Upper lobe of left lung (tissue), 4 donors: ENCODE data around the gene UQCRC2.
"Not testable (repeated sequence)": the region's sequence is repeated elsewhere in the genome, so short reads cannot be mapped to it uniquely, and the experiment has no call there.

Experiments
- EP300 ChIP-seq, 4 donors: sonication (generic); formaldehyde crosslinking; IDR thresholded peaks; one replicate each; pipeline ENCODE4 v1.5.1; 2017; ENCODE audit warnings: antibody characterized with exemption in 4 of 4, control low read depth in 2 of 4
- POLR2A ChIP-seq, 4 donors: fragments of 450-650 bp; IDR thresholded peaks; one replicate each; pipeline ENCODE4 v1.5.1; 2016 to 2017; ENCODE audit warnings: antibody characterized with exemption in 4 of 4, mild to moderate bottlenecking in 2 of 4
- POLR2AphosphoS5 ChIP-seq, 2 donors: sonication (generic); formaldehyde crosslinking; IDR thresholded peaks; one replicate each; pipeline ENCODE4 v1.5.1; 2017; ENCODE audit warnings: antibody characterized with exemption in 2 of 2
- TF ChIP-seq, protein P1 (sequence below), 6 experiments: fragments of 450-650 bp in 4 of 6; fragments of 200-600 bp in 2 of 6; sonication (generic) in 2 of 6; IDR thresholded peaks; one replicate each; pipeline ENCODE4 v1.5.1; 2016 to 2019; ENCODE audit warnings: antibody characterized with exemption in 6 of 6

DNA sequence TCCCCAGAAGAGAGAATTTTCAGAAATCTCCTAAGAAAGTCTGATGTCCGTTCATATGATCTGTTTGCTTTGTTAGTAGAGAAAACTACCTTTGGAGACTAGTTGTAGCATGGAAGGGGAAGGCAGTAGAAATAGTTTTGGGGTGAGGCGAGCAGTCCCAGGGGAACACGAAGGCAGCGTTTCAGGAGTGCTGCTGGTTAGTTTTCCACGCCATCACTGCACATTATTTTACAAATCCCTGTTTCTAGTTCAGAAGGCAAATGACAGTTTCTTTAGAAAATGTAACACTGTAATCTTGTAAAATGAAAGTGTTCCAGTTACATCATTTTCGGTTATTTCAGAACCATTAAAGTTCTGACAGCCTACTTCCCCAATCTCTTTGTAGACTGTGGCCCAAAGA lies 16.9 kb upstream of the UQCRC2 start:
- TF ChIP-seq, protein P1, sequence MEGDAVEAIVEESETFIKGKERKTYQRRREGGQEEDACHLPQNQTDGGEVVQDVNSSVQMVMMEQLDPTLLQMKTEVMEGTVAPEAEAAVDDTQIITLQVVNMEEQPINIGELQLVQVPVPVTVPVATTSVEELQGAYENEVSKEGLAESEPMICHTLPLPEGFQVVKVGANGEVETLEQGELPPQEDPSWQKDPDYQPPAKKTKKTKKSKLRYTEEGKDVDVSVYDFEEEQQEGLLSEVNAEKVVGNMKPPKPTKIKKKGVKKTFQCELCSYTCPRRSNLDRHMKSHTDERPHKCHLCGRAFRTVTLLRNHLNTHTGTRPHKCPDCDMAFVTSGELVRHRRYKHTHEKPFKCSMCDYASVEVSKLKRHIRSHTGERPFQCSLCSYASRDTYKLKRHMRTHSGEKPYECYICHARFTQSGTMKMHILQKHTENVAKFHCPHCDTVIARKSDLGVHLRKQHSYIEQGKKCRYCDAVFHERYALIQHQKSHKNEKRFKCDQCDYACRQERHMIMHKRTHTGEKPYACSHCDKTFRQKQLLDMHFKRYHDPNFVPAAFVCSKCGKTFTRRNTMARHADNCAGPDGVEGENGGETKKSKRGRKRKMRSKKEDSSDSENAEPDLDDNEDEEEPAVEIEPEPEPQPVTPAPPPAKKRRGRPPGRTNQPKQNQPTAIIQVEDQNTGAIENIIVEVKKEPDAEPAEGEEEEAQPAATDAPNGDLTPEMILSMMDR (IDR thresholded peaks at IDR 0.05) = not testable (repeated sequence)
- TF ChIP-seq POLR2A, EP300, POLR2AphosphoS5 (IDR thresholded peaks at IDR 0.05): not testable (repeated sequence)
